ENCODE data around the gene SLC39A3. TPM values are rescaled to one million over a fixed set of nuclear protein-coding genes. Genes with fewer than 3 reads are reported as not detected.

Gene SLC39A3
- total RNA-seq, 1 experiment from 2014 or later, result 87.4 TPM

GRCh38 chr19:2691951-2692350 is 47.9 kb downstream of the SLC39A3 start:
- DNase-seq (no peak), ATAC-seq (no peak)
- POLR2A ChIA-PET (ENCODE audit: unreplicated experiment), result no interaction called here
- Histone ChIP-seq H3K4me2 (ENCODE audit: low read length) (no peak overlapping the region), H3K4me3 (ENCODE audit: low read length) (no peak overlapping the region), H2AFZ (ENCODE audit: low read length) (no peak overlapping the region), H3K27me3 (ENCODE audit: low read length) (no peaks in the 10 kb centered on the region), H3K36me3 (ENCODE audit: low read depth, low read length) (no peaks in the 10 kb centered on the region), H3K27ac (ENCODE audit: low read length) (no peak overlapping the region), H4K20me1 (ENCODE audit: low read length) (no peaks in the 10 kb centered on the region), H3F3A (ENCODE audit: low read length, unreplicated experiment) (no peaks in the 10 kb centered on the region), H3K9me2 (replicated peaks; ENCODE audit: low read length) (no peaks in the 10 kb centered on the region), H3K79me2 (ENCODE audit: low read length) (no peaks in the 10 kb centered on the region), H3K9ac (ENCODE audit: low read length) (no peak overlapping the region), H3K4me1 (ENCODE audit: insufficient read depth, low read length) (no peaks in the 10 kb centered on the region), H3K9me3 (ENCODE audit: low read length) (no peaks in the 10 kb centered on the region)
- intact Hi-C loops (cut with micrococcal nuclease), result no loop called here
- CTCF ChIA-PET, result no interaction called here
- no TSS peak for BruUV-seq (replicated peaks)
- TF ChIP-seq EZH2phosphoT487 (IDR thresholded peaks at IDR 0.05; ENCODE audit: borderline replicate concordance, low read length), result no peak

GRCh38 chr19:2690856-2691255 is 49.0 kb downstream of the SLC39A3 start:
- no peak overlapping the region for H2AFZ ChIP-seq (ENCODE audit: low read length)
- BruUV-seq (replicated peaks), result no TSS peak
- H3K36me3 ChIP-seq (ENCODE audit: low read depth, low read length), result no peaks in the 10 kb centered on the region
- no peak overlapping the region for H3K4me3 ChIP-seq (ENCODE audit: low read length)
- H3K9me3 ChIP-seq (ENCODE audit: low read length), result no peaks in the 10 kb centered on the region
- DNase-seq (no peak), ATAC-seq (no peak)
- CTCF ChIA-PET, result no interaction called here
- POLR2A ChIA-PET (ENCODE audit: unreplicated experiment), result no interaction called here
- no peaks in the 10 kb centered on the region for H3K9me2 ChIP-seq (replicated peaks; ENCODE audit: low read length)
- no peaks in the 10 kb centered on the region for H4K20me1 ChIP-seq (ENCODE audit: low read length)
- intact Hi-C loops (cut with micrococcal nuclease), result no loop called here
- no peaks in the 10 kb centered on the region for H3K4me1 ChIP-seq (ENCODE audit: insufficient read depth, low read length)
- H3K4me2 ChIP-seq (ENCODE audit: low read length), result no peak overlapping the region
- no peaks in the 10 kb centered on the region for H3F3A ChIP-seq (ENCODE audit: low read length, unreplicated experiment)
- H3K27ac ChIP-seq (ENCODE audit: low read length), result no peak overlapping the region
- H3K9ac ChIP-seq (ENCODE audit: low read length), result no peak overlapping the region
- no peaks in the 10 kb centered on the region for H3K27me3 ChIP-seq (ENCODE audit: low read length)
- no peak for TF ChIP-seq EZH2phosphoT487 (IDR thresholded peaks at IDR 0.05; ENCODE audit: borderline replicate concordance, low read length)
- TF ChIP-seq EZH2 (IDR thresholded peaks at IDR 0.05; ENCODE audit: low read length, unreplicated experiment), result no peak
- no peak for TF ChIP-seq CTCF (conservative IDR thresholded peaks at IDR 0.05; ENCODE audit: low read depth, low read length)
- H3K79me2 ChIP-seq (ENCODE audit: low read length), result no peaks in the 10 kb centered on the region

GRCh38 chr19:2686360-2686759 is 53.5 kb downstream of the SLC39A3 start:
- H3K36me3 ChIP-seq (ENCODE audit: low read depth, low read length), result no peaks in the 10 kb centered on the region
- TF ChIP-seq CTCF (conservative IDR thresholded peaks at IDR 0.05; ENCODE audit: low read depth, low read length) (no peak), EZH2 (IDR thresholded peaks at IDR 0.05; ENCODE audit: low read length, unreplicated experiment) (no peak), EZH2phosphoT487 (IDR thresholded peaks at IDR 0.05; ENCODE audit: borderline replicate concordance, low read length) (no peak)
- H3K4me2 ChIP-seq (ENCODE audit: low read length), result no peak overlapping the region
- H2AFZ ChIP-seq (ENCODE audit: low read length), result no peak overlapping the region
- no peak for ATAC-seq
- H3K27ac ChIP-seq (ENCODE audit: low read length), result no peak overlapping the region
- H3K9me2 ChIP-seq (replicated peaks; ENCODE audit: low read length), result no peaks in the 10 kb centered on the region
- no peaks in the 10 kb centered on the region for H4K20me1 ChIP-seq (ENCODE audit: low read length)
- no peaks in the 10 kb centered on the region for H3K9me3 ChIP-seq (ENCODE audit: low read length)
- no peak overlapping the region for H3K9ac ChIP-seq (ENCODE audit: low read length)
- POLR2A ChIA-PET (ENCODE audit: unreplicated experiment), result no interaction called here
- no TSS peak for BruUV-seq (replicated peaks)
- H3K4me3 ChIP-seq (ENCODE audit: low read length), result no peak overlapping the region
- no peak for DNase-seq
- no peaks in the 10 kb centered on the region for H3K27me3 ChIP-seq (ENCODE audit: low read length)
- no peaks in the 10 kb centered on the region for H3K4me1 ChIP-seq (ENCODE audit: insufficient read depth, low read length)
- CTCF ChIA-PET, result no interaction called here
- intact Hi-C loops (cut with micrococcal nuclease), result no loop called here
- no peaks in the 10 kb centered on the region for H3F3A ChIP-seq (ENCODE audit: low read length, unreplicated experiment)
- H3K79me2 ChIP-seq (ENCODE audit: low read length), result no peaks in the 10 kb centered on the region
